Measurements from ENCODE around the gene CUTA.

GRCh38 chr6:33384581-33385020, 33.3 kb downstream of the CUTA start:
- TF ChIP-seq CTCF (IDR thresholded peaks at IDR 0.05 in 2 of 3, conservative IDR thresholded peaks at IDR 0.05 in 1 of 3; ENCODE audit: borderline replicate concordance in 1 of 3, insufficient read depth in 1 of 3, low read depth in 2 of 3, low read length in 2 of 3) (peak; percentile 65 to 71 (median 67); a peak in 5 of 6 replicates), SP1 (IDR thresholded peaks at IDR 0.05; ENCODE audit: low read depth) (no peak), SRF (IDR thresholded peaks at IDR 0.05; ENCODE audit: low read depth) (no peak), POLR2A (IDR thresholded peaks at IDR 0.05; ENCODE audit: borderline replicate concordance, extremely low read depth, insufficient read depth, insufficient read length) (no peak), EZH2phosphoT487 (IDR thresholded peaks at IDR 0.05; ENCODE audit: borderline replicate concordance) (no peak), MAX (IDR thresholded peaks at IDR 0.05) (no peak), POLR2AphosphoS5 (IDR thresholded peaks at IDR 0.05; ENCODE audit: low read depth, low read length) (no peak), FOSL1 (IDR thresholded peaks at IDR 0.05; ENCODE audit: low read depth) (no peak)
- TF ChIP-seq, protein P1, sequence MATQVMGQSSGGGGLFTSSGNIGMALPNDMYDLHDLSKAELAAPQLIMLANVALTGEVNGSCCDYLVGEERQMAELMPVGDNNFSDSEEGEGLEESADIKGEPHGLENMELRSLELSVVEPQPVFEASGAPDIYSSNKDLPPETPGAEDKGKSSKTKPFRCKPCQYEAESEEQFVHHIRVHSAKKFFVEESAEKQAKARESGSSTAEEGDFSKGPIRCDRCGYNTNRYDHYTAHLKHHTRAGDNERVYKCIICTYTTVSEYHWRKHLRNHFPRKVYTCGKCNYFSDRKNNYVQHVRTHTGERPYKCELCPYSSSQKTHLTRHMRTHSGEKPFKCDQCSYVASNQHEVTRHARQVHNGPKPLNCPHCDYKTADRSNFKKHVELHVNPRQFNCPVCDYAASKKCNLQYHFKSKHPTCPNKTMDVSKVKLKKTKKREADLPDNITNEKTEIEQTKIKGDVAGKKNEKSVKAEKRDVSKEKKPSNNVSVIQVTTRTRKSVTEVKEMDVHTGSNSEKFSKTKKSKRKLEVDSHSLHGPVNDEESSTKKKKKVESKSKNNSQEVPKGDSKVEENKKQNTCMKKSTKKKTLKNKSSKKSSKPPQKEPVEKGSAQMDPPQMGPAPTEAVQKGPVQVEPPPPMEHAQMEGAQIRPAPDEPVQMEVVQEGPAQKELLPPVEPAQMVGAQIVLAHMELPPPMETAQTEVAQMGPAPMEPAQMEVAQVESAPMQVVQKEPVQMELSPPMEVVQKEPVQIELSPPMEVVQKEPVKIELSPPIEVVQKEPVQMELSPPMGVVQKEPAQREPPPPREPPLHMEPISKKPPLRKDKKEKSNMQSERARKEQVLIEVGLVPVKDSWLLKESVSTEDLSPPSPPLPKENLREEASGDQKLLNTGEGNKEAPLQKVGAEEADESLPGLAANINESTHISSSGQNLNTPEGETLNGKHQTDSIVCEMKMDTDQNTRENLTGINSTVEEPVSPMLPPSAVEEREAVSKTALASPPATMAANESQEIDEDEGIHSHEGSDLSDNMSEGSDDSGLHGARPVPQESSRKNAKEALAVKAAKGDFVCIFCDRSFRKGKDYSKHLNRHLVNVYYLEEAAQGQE (IDR thresholded peaks at IDR 0.05; ENCODE audit: low read depth): no peak
- TF ChIP-seq, protein P2, sequence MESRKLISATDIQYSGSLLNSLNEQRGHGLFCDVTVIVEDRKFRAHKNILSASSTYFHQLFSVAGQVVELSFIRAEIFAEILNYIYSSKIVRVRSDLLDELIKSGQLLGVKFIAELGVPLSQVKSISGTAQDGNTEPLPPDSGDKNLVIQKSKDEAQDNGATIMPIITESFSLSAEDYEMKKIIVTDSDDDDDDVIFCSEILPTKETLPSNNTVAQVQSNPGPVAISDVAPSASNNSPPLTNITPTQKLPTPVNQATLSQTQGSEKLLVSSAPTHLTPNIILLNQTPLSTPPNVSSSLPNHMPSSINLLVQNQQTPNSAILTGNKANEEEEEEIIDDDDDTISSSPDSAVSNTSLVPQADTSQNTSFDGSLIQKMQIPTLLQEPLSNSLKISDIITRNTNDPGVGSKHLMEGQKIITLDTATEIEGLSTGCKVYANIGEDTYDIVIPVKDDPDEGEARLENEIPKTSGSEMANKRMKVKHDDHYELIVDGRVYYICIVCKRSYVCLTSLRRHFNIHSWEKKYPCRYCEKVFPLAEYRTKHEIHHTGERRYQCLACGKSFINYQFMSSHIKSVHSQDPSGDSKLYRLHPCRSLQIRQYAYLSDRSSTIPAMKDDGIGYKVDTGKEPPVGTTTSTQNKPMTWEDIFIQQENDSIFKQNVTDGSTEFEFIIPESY (IDR thresholded peaks at IDR 0.05; ENCODE audit: extremely low read depth, insufficient replicate concordance, low read length): no peak
